Neural cell (in vitro differentiated cells): ENCODE results near the gene FOXO3. TPM values are rescaled to one million over a fixed set of nuclear protein-coding genes. Genes with fewer than 3 reads are reported as not detected.

ENCODE experiments used
- H2AFZ ChIP-seq: fragments of 200-600, 300-800 bp; sonication (generic), shearing (Covaris generic); 2 replicates; pipeline ENCODE4 v1.6.0; 2014; ENCODE audit warnings: low read depth, mild to moderate bottlenecking, antibody characterized with exemption, low read length, moderate library complexity
- H3F3A ChIP-seq: fragments of 200-600 bp; shearing (Covaris generic); 2 replicates; pipeline ENCODE4 v1.6.1; 2016; ENCODE audit warnings: mild to moderate bottlenecking, moderate library complexity, mixed read lengths, antibody characterized with exemption, low read length; ENCODE audit not compliant: insufficient read depth, poor library complexity, severe bottlenecking
- H3K27ac ChIP-seq: fragments of 200-600, 300-800 bp; sonication (generic), shearing (Covaris generic); 2 replicates; pipeline ENCODE4 v1.5.1; 2014; ENCODE audit warnings: mild to moderate bottlenecking, low read length, moderate library complexity
- H3K27me3 ChIP-seq: fragments of 300-800, 200-600 bp; sonication (generic), shearing (Covaris generic); 2 replicates; pipeline ENCODE4 v1.6.0; 2014; ENCODE audit warnings: mild to moderate bottlenecking, low read depth, low read length, moderate library complexity; ENCODE audit not compliant: insufficient read depth
- H3K36me3 ChIP-seq: fragments of 300-800, 200-600 bp; sonication (generic), shearing (Covaris generic); 2 replicates; pipeline ENCODE4 v1.5.1; 2014; ENCODE audit warnings: mild to moderate bottlenecking, antibody characterized with exemption, low read length, moderate library complexity; ENCODE audit not compliant: insufficient read depth
- H3K4me2 ChIP-seq: fragments of 300-800, 200-600 bp; sonication (generic), shearing (Covaris generic); 2 replicates; pipeline ENCODE4 v1.6.0; 2014; ENCODE audit warnings: mild to moderate bottlenecking, low read length
- H3K4me3 ChIP-seq: fragments of 300-800, 200-600 bp; sonication (generic), shearing (Covaris generic); 2 replicates; pipeline ENCODE4 v1.5.1; 2014; ENCODE audit warnings: mild to moderate bottlenecking, low read length, moderate library complexity
- H3K79me2 ChIP-seq: fragments of 200-600 bp; shearing (Covaris generic); replicated peaks from 2 replicates; pipeline ENCODE4 v1.6.0; 2014; ENCODE audit warnings: mild to moderate bottlenecking, low read length, moderate library complexity; ENCODE audit not compliant: insufficient read depth
- H3K9ac ChIP-seq: fragments of 300-800, 200-600 bp; sonication (generic), shearing (Covaris generic); 2 replicates; pipeline ENCODE4 v1.6.1; 2016; ENCODE audit warnings: mild to moderate bottlenecking, low read length, mixed read lengths
- H3K9me2 ChIP-seq: fragments of 200-600 bp; shearing (Covaris generic); 2 replicates; pipeline ENCODE4 v1.6.1; 2016; ENCODE audit warnings: mild to moderate bottlenecking, low read length, mixed read lengths; ENCODE audit not compliant: insufficient read depth
- H3K9me3 ChIP-seq: fragments of 200-600, 300-800 bp; sonication (generic), shearing (Covaris generic); 2 replicates; pipeline ENCODE4 v1.6.1; 2016; ENCODE audit warnings: mild to moderate bottlenecking, mixed run types, low read length, moderate library complexity, mixed read lengths
- H4K20me1 ChIP-seq: fragments of 200-600 bp; shearing (Covaris generic); 2 replicates; pipeline ENCODE4 v1.6.1; 2016; ENCODE audit warnings: mild to moderate bottlenecking, mixed run types; ENCODE audit not compliant: insufficient read depth
- CTCF ChIP-seq: fragments of 450-650 bp; IDR thresholded peaks from 2 replicates; pipeline ENCODE4 v1.5.1; 2014; ENCODE audit warnings: antibody characterized with exemption, mild to moderate bottlenecking, moderate library complexity; ENCODE audit not compliant: poor library complexity, severe bottlenecking
- EP300 ChIP-seq: fragments of 450-650 bp; conservative IDR thresholded peaks from 2 replicates; pipeline ENCODE4 v1.6.1; 2014; ENCODE audit warnings: antibody characterized with exemption, mild to moderate bottlenecking, moderate library complexity; ENCODE audit not compliant: poor library complexity, severe bottlenecking
- MXI1 ChIP-seq: fragments of 450-650 bp; conservative IDR thresholded peaks from 2 replicates; pipeline ENCODE4 v1.6.1; 2014; ENCODE audit warnings: antibody characterized with exemption, mild to moderate bottlenecking; ENCODE audit not compliant: poor library complexity, severe bottlenecking
- POLR2AphosphoS5 ChIP-seq: IDR thresholded peaks from 2 replicates; pipeline ENCODE4 v1.6.1; 2012
- RAD21 ChIP-seq: fragments of 450-650 bp; conservative IDR thresholded peaks from 2 replicates; pipeline ENCODE4 v1.6.1; 2014; ENCODE audit warnings: antibody characterized with exemption, mild to moderate bottlenecking, moderate library complexity
- REST ChIP-seq: IDR thresholded peaks from 2 replicates; pipeline ENCODE4 v1.6.1; 2012; ENCODE audit warnings: borderline replicate concordance
- SMC3 ChIP-seq: fragments of 450-650 bp; conservative IDR thresholded peaks from 2 replicates; pipeline ENCODE4 v1.6.1; 2014; ENCODE audit warnings: antibody characterized with exemption, mild to moderate bottlenecking, moderate library complexity; ENCODE audit not compliant: poor library complexity
- polyA plus RNA-seq: library from polyadenylated mRNA; depleted of rRNA; stranded (reverse); fragments of >200 nt; gene quantifications from 2 replicates; pipeline ENCODE4 v1.2.3, GENCODE V29; 2014

The FOXO3 gene
- polyA plus RNA-seq, 1 donor from 2014 or later, result 21.3 TPM

DNA sequence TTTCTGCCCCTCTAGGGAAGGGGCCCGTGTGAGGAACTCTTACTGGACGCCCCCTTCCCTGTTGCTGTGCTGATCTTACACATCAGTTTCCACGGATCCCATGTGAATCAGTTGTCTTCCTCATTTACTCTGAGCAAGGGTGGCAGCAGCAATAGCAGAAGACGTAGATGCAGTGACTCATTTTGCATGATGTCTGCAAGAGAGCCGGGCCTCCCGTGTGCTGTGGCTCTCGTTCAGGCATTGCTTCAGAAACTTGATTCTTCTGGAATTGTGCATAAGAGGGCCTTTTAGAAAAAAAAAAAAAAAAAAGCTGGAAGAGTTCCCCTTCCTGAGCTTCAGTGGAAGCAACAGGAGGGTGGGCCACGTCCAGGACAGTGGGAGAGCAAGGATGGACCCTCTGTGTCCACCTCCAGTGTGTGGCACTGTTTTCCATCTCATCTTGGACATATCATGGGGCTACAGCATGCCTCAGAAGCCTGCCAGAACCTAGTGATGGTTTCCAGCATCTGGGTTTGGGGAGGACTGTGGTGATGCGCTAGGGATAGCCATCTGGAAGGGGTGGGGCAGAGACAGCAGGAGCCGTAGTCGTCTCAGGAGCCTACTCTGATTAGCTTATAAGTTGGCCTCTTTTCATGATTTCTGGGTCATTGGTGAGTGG lies 62.1 kb downstream of the FOXO3 start:
- H2AFZ ChIP-seq, result no peak overlapping the region
- H3K4me2 ChIP-seq, result no peak overlapping the region
- H3K27ac ChIP-seq, result no peak overlapping the region

GRCh38 chr6:108623995-108624394 lies 63.3 kb downstream of the FOXO3 start:
- Histone ChIP-seq H3K9me3 (no peaks in the 10 kb centered on the region), H3K79me2 (no peaks in the 10 kb centered on the region), H3K4me2 (no peak overlapping the region), H4K20me1 (no peaks in the 10 kb centered on the region), H3K9ac (no peak overlapping the region), H3K27me3 (no peaks in the 10 kb centered on the region), H3K36me3 (no peaks in the 10 kb centered on the region), H3F3A (no peaks in the 10 kb centered on the region), H3K4me3 (no peak overlapping the region), H3K9me2 (no peaks in the 10 kb centered on the region), H3K27ac (no peak overlapping the region), H2AFZ (no peak overlapping the region)
- TF ChIP-seq REST (no peak), EP300 (no peak), CTCF (no peak)

More for the DNA sequence above, 62.1 kb downstream of the FOXO3 start:
- Histone ChIP-seq H3K36me3 (no peaks in the 10 kb centered on the region), H4K20me1 (no peaks in the 10 kb centered on the region), H3F3A (no peaks in the 10 kb centered on the region), H3K4me3 (no peak overlapping the region), H3K79me2 (no peaks in the 10 kb centered on the region), H3K9me3 (no peaks in the 10 kb centered on the region), H3K9ac (no peak overlapping the region), H3K27me3 (no peaks in the 10 kb centered on the region), H3K9me2 (no peaks in the 10 kb centered on the region)
- TF ChIP-seq RAD21 (no peak), POLR2AphosphoS5 (no peak), SMC3 (no peak)

DNA sequence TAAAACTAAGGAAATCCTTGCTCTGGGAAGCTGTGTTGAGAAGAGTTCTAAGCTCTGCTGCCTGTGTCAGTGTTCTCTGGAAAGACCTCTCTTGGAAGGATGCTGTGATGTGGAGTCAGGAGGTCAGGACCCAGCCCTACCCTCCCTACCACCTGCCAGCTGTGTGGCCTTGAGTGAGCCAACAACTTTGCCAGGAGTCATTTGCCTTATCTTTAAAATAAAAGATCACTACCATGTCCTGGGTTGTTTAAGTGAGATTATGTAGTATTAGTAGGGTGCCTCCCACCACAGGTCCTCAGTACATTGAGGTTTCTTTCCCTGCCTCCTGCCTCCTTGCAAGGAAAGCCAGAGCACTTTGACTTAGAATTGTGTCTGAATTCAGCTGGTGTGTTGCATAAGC lies 64.9 kb downstream of the FOXO3 start:
- no peak overlapping the region for H2AFZ ChIP-seq
- H3K9me3 ChIP-seq, result no peaks in the 10 kb centered on the region
- H3F3A ChIP-seq, result no peaks in the 10 kb centered on the region
- H3K79me2 ChIP-seq, result no peaks in the 10 kb centered on the region
- no peaks in the 10 kb centered on the region for H3K9me2 ChIP-seq
- no peaks in the 10 kb centered on the region for H3K27me3 ChIP-seq
- H3K27ac ChIP-seq, result no peak overlapping the region
- no peak overlapping the region for H3K9ac ChIP-seq
- H3K4me3 ChIP-seq, result no peak overlapping the region
- TF ChIP-seq MXI1, result no peak
- H3K4me2 ChIP-seq, result no peak overlapping the region
- H3K36me3 ChIP-seq, result no peaks in the 10 kb centered on the region
- H4K20me1 ChIP-seq, result no peaks in the 10 kb centered on the region
